HG02885 (cell line): ENCODE data around the gene NALCN.

Experiments
- ATAC-seq: cut with Tn5 transposase; IDR thresholded peaks from one replicate; pipeline ENCODE4 v1.9.1; 2021; ENCODE audit warnings: mild to moderate bottlenecking; ENCODE audit not compliant: unreplicated experiment, poor library complexity

The NALCN gene

DNA sequence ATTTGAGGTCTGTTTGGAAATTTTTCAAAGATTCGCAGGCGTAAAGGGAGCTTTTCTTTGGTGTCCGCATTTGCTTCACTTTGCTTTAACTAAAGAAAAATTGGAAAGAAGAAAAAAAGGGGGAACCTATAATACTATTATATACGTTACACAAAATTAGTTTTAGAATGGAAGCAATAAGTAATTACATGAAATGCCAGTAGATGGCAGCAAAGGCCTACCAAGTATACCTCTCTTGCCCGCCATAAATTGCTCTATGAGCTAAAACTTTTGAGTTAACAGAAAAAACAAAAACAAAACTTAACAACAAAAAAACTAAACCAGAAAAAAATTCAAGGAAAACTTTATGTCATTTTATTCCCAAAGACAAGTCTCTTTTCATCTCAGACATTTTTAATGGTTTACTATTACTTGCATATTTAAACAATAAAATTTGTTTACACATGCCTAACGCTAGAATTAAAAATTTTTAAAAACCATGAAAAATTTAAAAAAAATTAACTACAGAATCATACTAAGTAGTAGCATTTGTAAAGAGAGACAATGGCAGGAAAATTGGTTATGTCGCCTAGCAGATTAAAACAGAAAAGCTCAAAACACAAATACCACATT lies 271.4 kb downstream of the NALCN start:
- peak; percentile 89 for ATAC-seq

DNA sequence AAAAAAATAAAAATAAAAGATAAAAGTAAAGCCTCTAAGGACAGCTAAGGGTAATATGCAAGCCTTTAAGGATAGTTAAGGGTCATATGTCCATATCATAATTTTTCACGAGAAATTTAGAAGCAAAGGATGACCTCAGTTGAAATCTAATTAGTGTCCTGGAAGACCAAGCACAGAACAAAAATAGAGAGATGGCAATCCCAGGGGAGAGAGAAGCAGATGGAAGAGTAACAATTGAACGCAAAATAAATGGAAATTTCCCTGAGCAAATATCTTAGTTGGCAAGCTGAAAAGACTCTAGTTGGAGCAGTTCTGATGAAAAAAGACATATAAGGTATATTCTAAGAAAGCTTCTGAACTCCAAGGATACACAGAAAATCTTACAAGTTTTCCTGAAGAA lies 275.4 kb downstream of the NALCN start:
- no peak for ATAC-seq

DNA sequence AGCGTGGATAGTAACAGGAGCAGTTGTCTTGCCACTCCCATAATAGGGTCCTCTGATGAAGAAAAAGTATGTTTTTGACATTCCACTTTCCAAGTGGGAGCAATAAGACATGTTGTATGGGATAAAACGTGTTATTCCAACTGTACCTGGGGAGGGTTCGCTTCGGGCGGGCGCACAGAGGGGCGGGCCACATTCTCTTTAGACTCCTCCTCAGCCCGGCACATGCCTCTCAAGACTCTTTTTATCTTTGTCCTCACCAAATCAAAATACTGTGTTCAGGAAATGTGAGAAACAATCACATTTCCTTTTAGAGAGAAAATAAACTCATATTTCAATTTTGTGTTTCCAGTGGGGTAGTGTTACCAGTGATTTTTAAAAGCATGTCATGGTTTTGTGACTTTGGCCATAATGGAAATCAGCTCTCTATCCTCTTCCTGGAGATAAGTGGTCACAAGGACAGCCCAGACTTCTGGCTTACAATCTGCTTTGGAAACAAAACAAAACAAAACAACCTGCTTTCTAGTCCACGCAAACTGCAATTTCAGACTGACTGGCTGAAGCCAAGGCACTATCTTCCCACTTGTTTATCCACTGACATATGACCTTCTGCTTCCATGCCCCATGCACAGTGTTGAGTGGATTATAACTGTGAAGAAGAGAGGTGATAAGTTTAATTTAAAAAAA lies 276.1 kb downstream of the NALCN start:
- ATAC-seq: no peak

DNA sequence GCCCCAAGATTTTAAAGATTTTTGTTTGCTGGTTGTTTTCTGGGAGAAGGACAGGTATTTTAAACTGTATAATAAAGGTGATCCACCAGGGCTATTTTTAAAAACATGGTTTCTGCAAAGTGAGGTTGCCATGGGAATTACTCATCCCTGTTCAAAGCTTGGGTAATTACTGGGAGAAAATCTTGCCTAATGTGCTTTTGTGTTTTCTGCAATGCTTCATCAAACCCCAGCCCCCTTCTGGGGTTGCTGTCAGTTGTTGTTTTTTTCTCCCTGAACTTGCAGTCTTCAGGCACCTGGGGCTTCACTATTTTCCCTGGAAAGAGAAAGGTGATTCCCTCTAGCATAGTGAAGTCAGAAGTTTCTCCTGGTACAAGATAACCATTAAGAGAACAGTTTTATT lies 277.2 kb downstream of the NALCN start:
- no peak for ATAC-seq

DNA sequence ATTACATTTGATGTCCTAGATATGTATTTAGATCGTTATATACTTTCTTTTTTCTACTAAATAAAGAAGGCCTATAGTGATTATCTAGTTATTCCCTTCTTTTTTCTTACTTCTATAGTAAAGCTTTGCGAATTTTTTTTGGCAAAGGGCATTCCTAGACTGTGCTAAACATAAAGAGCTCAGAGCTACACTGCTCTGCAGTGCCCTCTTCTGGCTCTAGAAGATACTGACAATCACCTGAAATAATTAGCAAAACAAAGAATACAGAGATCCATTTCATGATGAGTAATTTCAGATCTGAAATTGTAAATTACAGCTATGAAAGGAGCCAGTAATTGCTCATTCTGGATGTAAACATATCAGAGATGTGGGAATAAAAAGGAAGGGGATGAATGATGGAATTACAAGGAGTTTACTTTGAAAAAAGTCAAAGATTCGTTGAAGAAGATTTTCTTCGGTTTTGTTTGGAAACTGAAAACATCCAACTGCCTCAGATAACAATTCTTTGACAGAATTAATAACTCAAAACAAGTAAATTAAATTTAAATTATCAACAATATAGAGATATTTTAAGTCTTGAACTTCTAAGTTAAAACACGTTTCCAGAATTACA lies 288.5 kb downstream of the NALCN start:
- peak; percentile 89 for ATAC-seq

DNA sequence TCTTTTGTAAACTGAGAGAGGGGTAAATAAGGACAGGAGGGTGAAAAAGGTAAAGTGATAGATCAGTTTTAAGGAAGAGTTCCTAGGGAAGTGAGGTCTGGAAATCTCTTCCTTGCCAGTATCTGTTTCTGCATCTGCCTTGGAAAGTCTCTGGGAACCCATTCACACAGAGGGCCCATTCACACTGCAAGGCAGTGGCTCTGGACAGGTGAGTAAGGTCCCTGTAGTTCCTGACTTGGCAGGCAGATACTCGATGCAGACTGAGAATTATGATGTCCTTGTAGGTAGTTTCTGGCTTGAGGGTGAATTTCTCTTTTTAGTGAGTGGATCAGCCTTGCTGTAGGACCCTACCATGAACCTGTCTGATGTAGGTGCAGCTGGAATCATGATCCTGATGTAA lies 293.3 kb downstream of the NALCN start:
- no peak for ATAC-seq

DNA sequence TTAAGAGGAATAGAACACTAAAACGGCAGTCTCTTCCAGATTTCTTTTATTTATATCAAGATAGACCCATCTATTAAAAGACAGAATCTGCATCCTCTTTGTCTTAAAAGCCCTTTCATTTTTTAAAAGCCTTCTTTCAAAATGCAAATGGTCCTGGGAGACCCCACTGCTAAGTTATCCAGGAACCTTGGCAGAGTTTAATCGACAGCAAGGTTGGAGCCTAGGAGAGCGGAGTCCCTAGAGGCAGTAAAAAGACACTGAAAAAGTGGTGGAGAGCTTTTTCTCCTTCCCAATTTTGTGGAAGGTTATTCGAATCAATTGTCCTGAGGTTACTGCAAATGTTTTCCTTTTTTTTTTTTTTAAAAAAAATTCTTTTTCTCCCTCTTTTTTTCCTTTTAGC lies 294.7 kb downstream of the NALCN start:
- no peak for ATAC-seq

DNA sequence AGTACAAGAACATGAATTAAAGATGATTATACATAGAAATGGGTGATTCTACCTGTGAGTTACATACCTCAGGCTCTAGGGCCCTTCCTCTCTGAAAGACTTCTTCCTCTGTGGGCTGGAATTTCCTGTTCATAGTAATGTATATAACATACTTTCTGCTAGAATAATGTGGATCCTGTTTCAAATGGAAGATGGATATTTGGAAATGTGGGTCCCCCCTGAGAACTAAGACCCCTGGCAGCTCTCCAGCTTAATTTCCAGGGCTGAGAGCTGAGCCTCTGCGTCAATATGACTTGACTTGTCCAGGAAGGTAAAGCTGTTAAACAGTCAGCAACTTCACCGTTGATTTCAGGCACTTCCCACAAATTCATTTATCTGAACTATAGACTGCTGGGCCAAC lies 296.3 kb downstream of the NALCN start:
- no peak for ATAC-seq

DNA sequence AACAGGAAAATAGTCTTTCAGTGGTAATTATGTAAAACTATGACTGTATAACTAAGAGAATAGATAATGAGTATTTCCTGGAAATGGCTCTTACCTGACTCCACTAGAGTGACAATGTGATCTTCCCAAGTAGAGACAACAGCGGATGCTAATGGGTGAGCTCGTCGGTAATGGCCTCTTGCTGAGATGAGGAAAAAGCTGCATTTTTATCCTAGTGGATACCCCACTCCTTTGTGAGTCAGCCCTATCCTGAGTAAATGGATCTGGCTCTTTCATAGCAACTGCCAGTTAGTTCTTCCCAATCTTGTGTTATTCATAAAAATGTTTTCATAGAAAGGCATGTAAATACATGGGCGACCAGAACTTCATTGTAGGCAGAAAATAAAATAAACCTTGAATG lies 299.5 kb downstream of the NALCN start:
- no peak for ATAC-seq

DNA sequence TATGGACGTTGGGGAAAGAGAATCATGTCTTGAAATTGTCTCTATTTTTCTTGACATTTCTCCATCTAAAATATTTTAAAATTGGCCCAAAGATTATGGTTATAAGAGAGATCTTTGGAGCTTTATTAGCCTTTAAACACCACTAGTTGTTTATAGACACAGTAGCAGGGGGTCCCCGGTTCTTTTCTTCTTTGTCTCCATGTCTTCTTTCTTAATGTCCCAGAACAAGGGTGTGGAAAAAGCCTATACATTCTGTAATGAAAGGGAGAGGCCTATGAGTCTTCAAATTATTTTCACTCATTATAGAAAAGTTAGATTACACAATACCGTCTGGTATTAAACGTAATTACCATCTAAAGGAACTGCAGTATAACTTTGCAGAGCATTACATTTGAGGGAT lies 300.0 kb downstream of the NALCN start:
- no peak for ATAC-seq

DNA sequence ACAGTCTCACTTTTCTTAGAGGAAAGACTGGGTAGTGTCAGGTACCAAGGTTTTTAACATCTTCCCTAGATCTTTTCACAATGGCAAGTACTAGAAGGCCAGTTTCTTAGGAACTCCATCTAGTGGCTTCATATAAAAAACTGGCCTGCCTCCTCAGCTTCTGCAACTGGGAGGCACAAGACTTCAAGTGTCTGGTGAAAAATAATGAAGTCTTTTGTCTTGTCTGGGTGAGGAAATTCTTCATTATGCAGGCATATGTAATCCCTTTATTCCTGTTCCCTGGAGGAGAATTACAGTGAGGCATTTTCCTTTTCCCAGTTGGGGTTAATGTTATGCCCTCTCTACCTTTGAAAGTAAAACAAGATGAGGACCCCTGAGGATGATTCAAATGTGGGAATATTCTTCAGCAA lies 300.5 kb downstream of the NALCN start:
- no peak for ATAC-seq

DNA sequence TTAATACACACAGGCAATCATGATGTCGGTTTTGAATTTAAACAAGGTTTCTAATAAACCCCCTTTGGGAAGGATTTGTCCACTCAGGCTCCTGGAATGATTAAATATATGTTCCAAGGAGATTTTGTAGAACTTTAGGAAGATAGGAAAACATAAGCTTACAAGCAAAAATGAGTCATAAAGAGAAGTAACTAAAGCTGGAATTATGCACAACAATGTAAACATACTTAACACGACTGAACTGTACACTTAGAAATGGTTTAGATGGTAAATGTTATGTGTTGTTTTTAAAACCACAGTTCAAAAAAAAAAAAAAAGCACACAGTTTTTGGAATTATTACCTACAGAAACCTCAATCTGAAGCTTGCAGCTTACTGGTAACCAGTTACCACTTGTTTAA lies 304.4 kb downstream of the NALCN start:
- no peak for ATAC-seq

DNA sequence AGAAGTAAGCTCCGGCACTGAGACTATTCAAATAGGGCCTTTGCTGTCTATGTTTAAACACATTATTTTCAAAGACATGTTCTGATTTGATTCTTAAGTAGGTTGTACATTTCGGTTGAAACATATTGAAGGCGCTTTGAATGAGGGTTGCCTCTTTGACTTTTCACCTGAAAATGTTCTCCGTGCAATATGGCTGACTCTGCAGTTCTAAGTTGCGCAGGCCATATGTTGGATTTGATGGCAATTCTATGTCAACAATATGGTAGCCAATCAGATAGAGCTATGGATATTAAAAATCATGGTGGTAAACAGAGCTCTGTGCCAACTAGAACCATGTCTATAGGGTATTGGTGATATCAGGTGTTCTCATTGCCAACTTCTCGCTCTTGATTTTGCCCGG lies 307.3 kb downstream of the NALCN start:
- no peak for ATAC-seq

DNA sequence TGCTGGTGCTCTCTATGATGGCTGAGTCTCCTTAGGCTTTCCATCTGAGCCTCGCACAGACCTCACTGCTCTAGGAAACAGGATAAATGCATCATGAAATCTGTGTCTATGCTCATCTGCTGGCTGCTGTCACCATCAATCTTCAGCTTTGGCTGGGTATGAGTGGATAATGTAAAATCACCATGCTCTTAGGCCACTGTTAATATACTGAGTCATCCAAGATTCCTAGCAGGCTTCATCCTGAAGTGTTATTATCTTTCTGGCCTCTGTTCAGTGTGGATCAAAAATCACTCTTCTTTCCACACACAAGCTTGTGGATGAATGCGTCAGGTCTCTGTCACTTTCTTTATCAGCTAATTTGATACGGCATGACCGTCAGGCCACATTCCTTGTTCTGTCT lies 317.4 kb downstream of the NALCN start:
- no peak for ATAC-seq

DNA sequence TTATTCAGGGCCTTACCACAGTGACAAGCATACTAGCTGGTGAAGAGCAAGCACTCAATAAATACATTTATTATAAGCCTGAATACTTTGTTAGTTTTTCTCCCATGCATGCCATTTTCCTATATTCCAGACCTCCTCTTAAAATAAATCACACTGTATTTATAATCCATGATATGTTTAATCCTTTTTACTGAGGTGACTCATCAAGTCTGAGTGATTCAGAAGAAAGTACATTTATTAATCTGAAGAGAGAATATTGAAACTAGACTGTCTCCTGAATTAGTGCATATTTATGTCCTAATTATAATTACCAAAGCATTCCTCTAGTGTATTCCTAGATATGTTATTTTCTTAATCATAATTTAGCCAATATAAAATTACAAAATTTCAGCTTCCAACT lies 323.3 kb downstream of the NALCN start:
- ATAC-seq: no peak

DNA sequence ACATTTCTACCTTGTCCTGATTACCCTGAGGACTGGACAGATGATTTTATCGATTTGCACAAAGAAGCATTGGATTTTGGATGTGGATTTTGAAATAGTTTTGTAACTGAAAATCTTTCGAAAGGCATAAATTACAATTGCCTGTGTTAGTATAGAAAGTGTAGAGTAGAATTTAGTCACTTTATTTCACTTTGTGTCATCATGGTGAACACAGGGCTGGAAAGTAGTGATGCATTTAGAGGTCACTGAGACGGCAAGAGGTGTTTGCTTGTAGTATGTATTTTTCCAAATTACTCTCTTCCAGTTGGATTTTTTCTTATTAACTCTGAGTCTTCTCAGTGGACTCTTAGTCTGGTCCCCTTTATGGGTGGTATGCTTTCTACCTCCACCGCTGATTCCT lies 326.0 kb downstream of the NALCN start:
- ATAC-seq: no peak

DNA sequence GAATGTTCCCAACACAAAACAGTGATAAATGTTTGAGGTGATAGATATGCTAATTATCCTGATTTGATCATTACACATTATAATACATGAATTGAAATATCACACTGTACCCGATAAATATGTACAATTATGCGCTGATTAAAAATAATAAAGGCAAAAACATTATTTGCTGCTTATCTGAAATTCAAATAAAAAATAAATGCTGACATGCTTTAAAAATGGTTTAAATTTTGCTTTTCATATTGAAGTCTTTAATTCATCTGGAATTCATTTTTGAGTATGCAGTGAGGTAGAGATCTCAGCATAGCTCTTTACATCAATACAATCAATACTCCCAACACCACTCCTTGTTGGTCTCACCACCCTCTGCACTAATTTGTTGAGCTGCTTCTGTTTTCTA lies 330.8 kb downstream of the NALCN start:
- ATAC-seq: no peak

DNA sequence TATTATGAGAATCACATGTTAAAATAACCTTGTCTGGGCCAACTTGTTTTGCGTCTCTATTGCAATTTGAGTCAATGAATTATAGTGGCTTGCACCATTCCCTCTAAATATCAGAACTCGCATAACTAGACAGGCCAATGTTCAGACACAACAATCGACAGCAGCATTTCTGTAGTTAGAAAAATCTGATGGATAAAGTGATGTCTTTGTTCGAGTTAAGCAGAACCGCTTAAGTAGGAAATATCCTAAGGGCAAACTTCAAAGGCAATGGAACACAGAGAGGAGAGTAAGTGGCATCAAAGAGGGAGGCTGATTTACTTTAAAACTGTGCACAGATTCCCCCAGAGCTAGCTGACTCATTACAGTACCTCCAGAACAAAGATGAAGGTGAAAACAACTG lies 333.9 kb downstream of the NALCN start:
- no peak for ATAC-seq

DNA sequence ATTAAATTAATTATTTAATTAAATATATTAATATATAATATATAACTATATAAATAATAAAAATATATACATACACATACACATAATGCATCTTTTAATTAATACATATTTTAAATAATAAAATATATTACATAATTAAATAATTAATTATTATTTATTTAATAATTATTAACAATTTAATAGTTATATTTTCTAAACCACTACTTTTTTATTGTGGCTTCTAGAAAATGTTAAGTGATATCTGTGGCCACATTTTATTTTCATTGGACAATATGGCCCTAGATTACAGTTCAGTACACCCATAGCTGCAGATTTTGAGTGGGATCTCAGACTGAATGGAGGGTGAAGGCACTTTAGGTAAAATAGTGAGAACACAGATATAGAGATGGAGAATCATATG lies 335.7 kb downstream of the NALCN start:
- no peak for ATAC-seq

DNA sequence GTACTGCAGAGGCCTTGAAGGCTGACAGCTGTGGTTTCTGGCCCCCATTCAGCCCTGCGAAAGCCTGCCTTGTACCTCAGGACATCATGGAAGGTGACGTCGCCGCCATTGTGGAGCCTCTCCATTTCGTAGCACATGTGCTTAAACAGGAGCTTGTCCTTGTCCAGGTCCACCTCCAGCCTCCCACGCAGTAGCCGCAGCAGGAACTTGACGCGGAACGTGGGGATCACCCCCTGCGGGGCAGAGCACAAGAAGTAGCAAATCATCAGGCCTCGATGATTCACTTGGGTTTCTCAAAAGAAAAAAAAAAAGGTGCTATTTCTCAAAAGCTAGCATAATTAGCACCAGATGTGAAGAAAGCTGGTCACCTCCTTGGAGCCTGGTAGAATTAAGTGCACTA lies 351.0 kb downstream of the NALCN start:
- ATAC-seq: no peak

DNA sequence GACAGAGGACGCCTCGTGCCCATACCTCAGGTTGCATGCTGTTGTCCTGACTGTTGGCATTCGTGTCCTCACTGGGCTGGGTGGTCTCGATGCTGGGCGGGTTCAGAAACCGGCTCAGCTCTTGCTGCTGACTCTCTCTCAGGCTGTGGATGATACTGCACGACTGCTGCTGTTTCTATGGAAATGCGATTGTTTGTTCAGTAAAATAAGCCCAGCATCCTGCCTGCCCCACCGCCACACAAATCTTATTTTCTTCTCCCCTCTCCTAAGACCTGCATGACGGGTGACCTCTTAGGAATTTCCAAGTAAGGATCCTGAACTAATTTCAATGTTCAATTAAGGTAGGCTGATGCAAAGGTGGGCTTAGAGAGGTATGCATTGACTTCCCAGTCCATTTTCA lies 356.5 kb downstream of the NALCN start:
- ATAC-seq: no peak

DNA sequence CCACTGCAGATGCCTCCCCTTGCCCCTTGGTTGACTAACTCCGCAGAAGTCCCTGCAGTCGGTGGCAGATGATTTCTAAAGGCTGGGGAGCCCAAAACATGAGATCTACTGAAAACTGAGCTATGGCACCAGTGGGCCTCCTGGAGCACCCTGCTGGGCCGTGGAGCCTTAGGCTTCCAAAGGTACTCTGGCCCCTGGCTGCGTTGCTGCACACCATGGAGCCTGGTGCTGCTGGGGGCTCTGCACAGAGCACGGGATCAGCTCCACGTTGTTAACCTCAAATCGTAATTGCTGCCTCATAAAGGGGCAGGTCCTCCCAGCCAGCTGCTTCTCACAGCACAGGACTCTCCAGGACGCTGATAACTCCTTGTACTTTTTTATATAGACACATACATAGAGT lies 357.5 kb downstream of the NALCN start:
- no peak for ATAC-seq
